OCI-LY3 (cell line): ENCODE data around the gene NPTXR.

Experiments
- EZH2phosphoT487 ChIP-seq: fragments of 200-600 bp; shearing (Covaris generic); IDR thresholded peaks from 2 replicates; pipeline ENCODE4 v1.6.1; 2018; ENCODE audit warnings: antibody characterized with exemption, mixed run types, low read depth
- TF ChIP-seq, protein P1 (sequence below): fragments of 200-600, 300-600 bp; sonication (generic); IDR thresholded peaks from 2 replicates; pipeline ENCODE4 v1.5.1; 2014; ENCODE audit warnings: antibody characterized with exemption, low read length, low read depth

DNA sequence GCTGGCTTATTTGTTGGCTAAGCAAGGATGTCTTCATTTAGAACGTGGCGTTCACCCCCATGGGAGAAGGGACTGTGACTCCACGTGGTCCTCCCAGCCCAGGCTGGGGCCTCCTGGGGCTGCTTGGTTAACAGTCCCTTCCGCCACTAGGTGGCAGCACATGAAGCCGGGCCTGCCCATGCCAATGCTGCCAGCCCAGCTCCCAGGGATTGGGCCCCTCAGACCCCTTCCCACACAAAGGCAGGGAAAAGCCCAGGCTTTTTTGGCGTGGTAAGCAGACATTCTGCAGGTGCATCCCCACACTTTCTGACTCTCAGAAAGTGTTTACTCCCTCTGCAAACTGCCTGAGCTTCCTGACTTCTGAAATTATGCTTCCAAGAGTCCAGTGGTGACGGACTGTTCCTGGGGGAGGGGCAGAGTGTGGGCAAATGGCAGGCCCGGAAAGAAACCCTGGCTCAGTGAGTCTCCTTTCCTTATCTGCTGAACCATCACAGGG lies 25.1 kb upstream of the NPTXR start:
- TF ChIP-seq, protein P1, sequence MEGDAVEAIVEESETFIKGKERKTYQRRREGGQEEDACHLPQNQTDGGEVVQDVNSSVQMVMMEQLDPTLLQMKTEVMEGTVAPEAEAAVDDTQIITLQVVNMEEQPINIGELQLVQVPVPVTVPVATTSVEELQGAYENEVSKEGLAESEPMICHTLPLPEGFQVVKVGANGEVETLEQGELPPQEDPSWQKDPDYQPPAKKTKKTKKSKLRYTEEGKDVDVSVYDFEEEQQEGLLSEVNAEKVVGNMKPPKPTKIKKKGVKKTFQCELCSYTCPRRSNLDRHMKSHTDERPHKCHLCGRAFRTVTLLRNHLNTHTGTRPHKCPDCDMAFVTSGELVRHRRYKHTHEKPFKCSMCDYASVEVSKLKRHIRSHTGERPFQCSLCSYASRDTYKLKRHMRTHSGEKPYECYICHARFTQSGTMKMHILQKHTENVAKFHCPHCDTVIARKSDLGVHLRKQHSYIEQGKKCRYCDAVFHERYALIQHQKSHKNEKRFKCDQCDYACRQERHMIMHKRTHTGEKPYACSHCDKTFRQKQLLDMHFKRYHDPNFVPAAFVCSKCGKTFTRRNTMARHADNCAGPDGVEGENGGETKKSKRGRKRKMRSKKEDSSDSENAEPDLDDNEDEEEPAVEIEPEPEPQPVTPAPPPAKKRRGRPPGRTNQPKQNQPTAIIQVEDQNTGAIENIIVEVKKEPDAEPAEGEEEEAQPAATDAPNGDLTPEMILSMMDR, result peak; percentile 95
- TF ChIP-seq EZH2phosphoT487, result no peak
